HepG2 (cell line): Measurements from ENCODE around the gene APLP1. TPM values are rescaled to one million over a fixed set of nuclear protein-coding genes. Genes with fewer than 3 reads are reported as not detected.

Source experiments
- ATAC-seq: fragments of 200-7000 bp; cut with Tn5 transposase; 3 replicates; pipeline ENCODE4 v1.9.1; 2020; ENCODE audit warnings: mild to moderate bottlenecking, moderate library complexity
- BruUV-seq: library from RNA; stranded (reverse); fragments of 400-500 nt; replicated peaks from 2 replicates; lab custom pipeline; 2021; lab: Mats Ljungman, UMichigan
- CTCF ChIA-PET: fragments of 300-600 bp; formaldehyde crosslinking; extraction: SDS; loops from one replicate; lab custom pipeline; 2021; ENCODE audit warnings: low total read pairs, inconsistent platforms, low intra/inter-chr PET ratio; lab: Yijun Ruan, JAX
- POLR2A ChIA-PET: fragments of 350-600 bp; sonication (Branson Sonifier 250); formaldehyde crosslinking; loops from one replicate; lab custom pipeline; 2020; ENCODE audit warnings: antibody characterized with exemption, inconsistent platforms; lab: Yijun Ruan, JAX
- DNase-seq: peaks from one replicate; pipeline ENCODE4 v3.0.0-alpha.2; 2015; ENCODE audit warnings: low spot score
- FAIRE-seq: peaks from 3 replicates; lab custom pipeline; 2011; peaks lifted over from hg19 to GRCh38; lab: Jason Lieb, UNC
- H2AFZ ChIP-seq: one replicate; pipeline ENCODE4 v1.6.1; 2011; ENCODE audit warnings: low read length, inconsistent platforms
- H3K27ac ChIP-seq: fragments of 300-600 bp; 3 replicates; pipeline ENCODE4 v1.8.0; 2011; ENCODE audit warnings: mixed run types, mild to moderate bottlenecking, mixed read lengths, low read length, inconsistent platforms; ENCODE audit not compliant: insufficient read depth; ENCODE audit errors: extremely low read length
- H3K27me3 ChIP-seq, 2 experiments: fragments of 200-600 bp in 1 of 2; 2 replicates in 1 of 2; 3 replicates in 1 of 2; pipeline versions ENCODE4 v1.6.0 to v1.8.0; 2011; ENCODE audit warnings: low read length in 2 of 2, mild to moderate bottlenecking in 2 of 2, moderate library complexity in 2 of 2, inconsistent platforms in 1 of 2; ENCODE audit not compliant: insufficient read depth in 2 of 2, control insufficient read depth in 1 of 2
- H3K36me3 ChIP-seq, 2 experiments: fragments of 200-600 bp in 1 of 2; replicated peaks in 1 of 2; 2 replicates in 1 of 2; 3 replicates in 1 of 2; pipeline versions ENCODE4 v1.5.1 to v1.8.0; 2011; ENCODE audit warnings: low read length in 2 of 2, inconsistent platforms in 1 of 2; ENCODE audit not compliant: insufficient read depth in 2 of 2, control insufficient read depth in 1 of 2
- H3K4me1 ChIP-seq: 2 replicates; pipeline ENCODE4 v1.5.1; 2012; ENCODE audit warnings: low read length, inconsistent platforms; ENCODE audit not compliant: insufficient read depth
- H3K4me2 ChIP-seq: 2 replicates; pipeline ENCODE4 v1.6.0; 2011; ENCODE audit warnings: low read depth, low read length, inconsistent platforms
- H3K4me3 ChIP-seq, 3 experiments: fragments of 200-600 bp in 1 of 3; sonication (generic), shearing (Covaris generic) in 1 of 3; replicated peaks in 1 of 3; 2 replicates each; pipeline ENCODE4 v1.5.1; 2011 to 2016; ENCODE audit warnings: low read length in 3 of 3, inconsistent platforms in 2 of 3, low read depth in 2 of 3, mild to moderate bottlenecking in 2 of 3, control low read depth in 1 of 3, mixed read lengths in 1 of 3; ENCODE audit not compliant: insufficient read depth in 1 of 3
- H3K79me2 ChIP-seq: one replicate; pipeline ENCODE4 v1.6.1; 2011; ENCODE audit warnings: low read length, inconsistent platforms; ENCODE audit not compliant: insufficient read depth
- H3K9ac ChIP-seq: 2 replicates; pipeline ENCODE4 v1.6.0; 2011; ENCODE audit warnings: mild to moderate bottlenecking, low read depth, low read length, inconsistent platforms; ENCODE audit not compliant: insufficient read depth
- H3K9me3 ChIP-seq: 2 replicates; pipeline ENCODE4 v1.5.1; 2012; ENCODE audit warnings: mild to moderate bottlenecking, low read length
- H4K20me1 ChIP-seq: 2 replicates; pipeline ENCODE4 v1.6.0; 2011; ENCODE audit warnings: inconsistent platforms, mild to moderate bottlenecking, low read length, moderate library complexity; ENCODE audit not compliant: insufficient read depth
- ATRX ChIP-seq: sonication (generic); formaldehyde crosslinking; IDR thresholded peaks from 2 replicates; pipeline ENCODE4 v1.4.0; 2020; ENCODE audit warnings: missing genetic modification reagents, borderline replicate concordance
- HINFP ChIP-seq: sonication (generic); formaldehyde crosslinking; IDR thresholded peaks from 2 replicates; pipeline ENCODE4 v1.4.0; 2020; ENCODE audit warnings: low read depth, mild to moderate bottlenecking, missing genetic modification reagents
- HNF4A ChIP-seq: sonication (generic); formaldehyde crosslinking; IDR thresholded peaks from 2 replicates; pipeline ENCODE4 v1.4.0; 2020; ENCODE audit warnings: missing genetic modification reagents
- MAF1 ChIP-seq: sonication (generic); formaldehyde crosslinking; IDR thresholded peaks from 2 replicates; pipeline ENCODE4 v1.5.0; 2020; ENCODE audit warnings: missing genetic modification reagents, borderline replicate concordance
- MATR3 ChIP-seq: sonication (generic); formaldehyde crosslinking; IDR thresholded peaks from 2 replicates; pipeline ENCODE4 v1.4.0; 2020; ENCODE audit warnings: missing genetic modification reagents
- MEIS2 ChIP-seq: sonication (generic); formaldehyde crosslinking; IDR thresholded peaks from 2 replicates; pipeline ENCODE4 v1.9.0; 2021; ENCODE audit warnings: mild to moderate bottlenecking, missing genetic modification reagents
- MLXIP ChIP-seq: sonication (generic); formaldehyde crosslinking; IDR thresholded peaks from 2 replicates; pipeline ENCODE4 v1.9.0; 2021; ENCODE audit warnings: missing genetic modification reagents, borderline replicate concordance
- NFE2L2 ChIP-seq: fragments of 150-350 bp; IDR thresholded peaks from 2 replicates; pipeline ENCODE4 v1.6.1; 2014; ENCODE audit warnings: low read length
- PAWR ChIP-seq: sonication (generic); formaldehyde crosslinking; IDR thresholded peaks from 2 replicates; pipeline ENCODE4 v1.4.0; 2020; ENCODE audit warnings: missing genetic modification reagents, mild to moderate bottlenecking, borderline replicate concordance
- SIX1 ChIP-seq: sonication (generic); formaldehyde crosslinking; IDR thresholded peaks from 2 replicates; pipeline ENCODE4 v1.4.0; 2020; ENCODE audit warnings: missing genetic modification reagents, borderline replicate concordance
- SRY ChIP-seq: sonication (generic); formaldehyde crosslinking; IDR thresholded peaks from 2 replicates; pipeline ENCODE4 v1.8.0; 2022; ENCODE audit warnings: mild to moderate bottlenecking, missing genetic modification reagents
- ZBTB7A ChIP-seq: sonication (generic); formaldehyde crosslinking; IDR thresholded peaks from 2 replicates; pipeline ENCODE4 v1.8.0; 2022; ENCODE audit warnings: mild to moderate bottlenecking, missing genetic modification reagents
- ZC3H4 ChIP-seq: sonication (generic); formaldehyde crosslinking; IDR thresholded peaks from 2 replicates; pipeline ENCODE4 v1.4.0; 2020; ENCODE audit warnings: missing genetic modification reagents, borderline replicate concordance
- ZNF101 ChIP-seq: sonication (generic); formaldehyde crosslinking; IDR thresholded peaks from 2 replicates; pipeline ENCODE4 v1.4.0; 2020; ENCODE audit warnings: mild to moderate bottlenecking, low read depth, missing genetic modification reagents, borderline replicate concordance
- ZNF687 ChIP-seq: sonication (generic); formaldehyde crosslinking; IDR thresholded peaks from 2 replicates; pipeline ENCODE4 v1.5.1; 2020; ENCODE audit warnings: mild to moderate bottlenecking, missing genetic modification reagents, moderate library complexity
- WGBS: methylation state at CpG from one replicate; pipeline ENCODE4 v1.1.6; 2017; ENCODE audit warnings: low lambda C conversion rate; 5-methylcytosine and 5-hydroxymethylcytosine counted together
- in situ Hi-C: cut with HindIII; loops from 2 replicates; pipeline ENCODE4 v1.10.0; 2017; ENCODE audit warnings: low pct_unique_long_range_greater_than_20kb; ENCODE audit not compliant: extremely low pct_ligation_motif_present
- intact Hi-C: fragments of 100-400 bp; cut with micrococcal nuclease; formaldehyde crosslinking; loops from one replicate; pipeline ENCODE4 v1.10.0; 2022; ENCODE audit not compliant: unreplicated experiment
- polyA plus RNA-seq, 8 experiments: library from polyadenylated mRNA; depleted of rRNA in 3 of 8; stranded (reverse) in 7 of 8; unstranded in 1 of 8; fragments of >200 nt; fragmentation: Illumina TruSeq in 4 of 8; extraction: Trizol in 4 of 8; gene quantifications; 2 replicates each; pipeline versions ENCODE4 v1.2.1 to v1.2.3, GENCODE V29; 2011 to 2016; ENCODE audit warnings: low read depth in 4 of 8, missing spikeins in 1 of 8, mixed read lengths in 1 of 8; ENCODE audit not compliant: insufficient read depth in 1 of 8
- total RNA-seq, 5 experiments: library from RNA; depleted of rRNA; stranded (reverse); fragments of >200 nt; fragmentation: Illumina TruSeq; extraction: Trizol; gene quantifications; 2 replicates each; pipeline ENCODE4 v1.2.3, GENCODE V29; 2016; ENCODE audit warnings: low read depth in 1 of 5

APLP1 gene
- total and polyA plus RNA-seq, 2 of the 13 experiments (the other 11 are each of a cell fraction or from before 2014, with no cell fraction given): 2.0 to 2.9 TPM

GRCh38 chr19:35895911-35896642, 27.7 kb downstream of the APLP1 start:
- 89% methylated on average over 13 of the region's 21 CpGs for WGBS
- no peak overlapping the region for H3K4me3 ChIP-seq
- H3K27me3 ChIP-seq: no peaks in the 10 kb centered on the region
- no peaks in the 10 kb centered on the region for H3K79me2 ChIP-seq
- no peak overlapping the region for H3K27ac ChIP-seq
- H2AFZ ChIP-seq: no peak overlapping the region
- no peaks in the 10 kb centered on the region for H4K20me1 ChIP-seq
- CTCF ChIA-PET: no interaction called here
- in situ Hi-C loops (no loop called here), intact Hi-C loops (no loop called here)
- H3K9me3 ChIP-seq: no peaks in the 10 kb centered on the region
- TF ChIP-seq MAF1 (CRISPR knock-in tag) (no peak), MLXIP (CRISPR knock-in tag) (no peak), ZC3H4 (CRISPR knock-in tag) (no peak), MATR3 (no peak), ZBTB7A (no peak), PAWR (CRISPR knock-in tag) (no peak), HNF4A (CRISPR knock-in tag) (no peak), ZNF101 (CRISPR knock-in tag) (no peak), NFE2L2 (no peak), ATRX (CRISPR knock-in tag) (no peak), SRY (CRISPR knock-in tag) (no peak), SIX1 (CRISPR knock-in tag) (no peak), ZNF687 (CRISPR knock-in tag) (no peak), MEIS2 (CRISPR knock-in tag) (no peak), HINFP (CRISPR knock-in tag) (no peak)
- DNase-seq (no peak), FAIRE-seq (no peak), ATAC-seq (no peak)
- H3K36me3 ChIP-seq: peaks cover 4 to 19% of the 10 kb centered on the region in 2 experiments; a peak in 2 of 5 replicates
- H3K4me2 ChIP-seq: no peak overlapping the region
- POLR2A ChIA-PET: no interaction called here
- H3K4me1 ChIP-seq: peaks cover 11% of the 10 kb centered on the region
- no peak overlapping the region for H3K9ac ChIP-seq
- BruUV-seq: no TSS peak
